ENCODE results near the gene MINDY4.

The MINDY4 gene

GRCh38 chr7:30934732-30935568, 163.7 kb downstream of the MINDY4 start:
- no peak for TF ChIP-seq EZH2phosphoT487 (IDR thresholded peaks at IDR 0.05; ENCODE audit: borderline replicate concordance, low read length)
- TF ChIP-seq CTCF (IDR thresholded peaks at IDR 0.05; ENCODE audit: low read depth, low read length, poor library complexity, severe bottlenecking), result no peak
- Histone ChIP-seq H3K9me2 (replicated peaks; ENCODE audit: control insufficient read depth, low read length) (no peaks in the 10 kb centered on the region), H3F3A (ENCODE audit: control insufficient read depth, insufficient read depth) (no peaks in the 10 kb centered on the region), H3K4me1 (ENCODE audit: control insufficient read depth, low read length) (no peaks in the 10 kb centered on the region), H3K36me3 (ENCODE audit: control insufficient read depth, low read length) (no peaks in the 10 kb centered on the region), H3K27ac (ENCODE audit: low read depth, low read length) (no peak overlapping the region), H3K4me2 (ENCODE audit: low read length) (no peak overlapping the region), H3K27me3 (ENCODE audit: control insufficient read depth, low read length) (peaks cover 9% of the 10 kb centered on the region), H4K20me1 (ENCODE audit: control insufficient read depth, insufficient read depth, low read depth, low read length) (no peaks in the 10 kb centered on the region), H3K9me3 (ENCODE audit: control insufficient read depth, insufficient read depth, low read length) (no peaks in the 10 kb centered on the region), H3K79me2 (ENCODE audit: control insufficient read depth, low read length) (no peaks in the 10 kb centered on the region), H3K4me3 (ENCODE audit: low read length) (no peak overlapping the region)

- Histone ChIP-seq H3K9me3 (ENCODE audit: control insufficient read depth, insufficient read depth, low read length) (no peaks in the 10 kb centered on the region), H3K79me2 (ENCODE audit: control insufficient read depth, low read length) (no peaks in the 10 kb centered on the region), H3K9me2 (replicated peaks; ENCODE audit: control insufficient read depth, low read length) (no peaks in the 10 kb centered on the region), H4K20me1 (ENCODE audit: control insufficient read depth, insufficient read depth, low read depth, low read length) (no peaks in the 10 kb centered on the region), H3K36me3 (ENCODE audit: control insufficient read depth, low read length) (no peaks in the 10 kb centered on the region), H3F3A (ENCODE audit: control insufficient read depth, insufficient read depth) (no peaks in the 10 kb centered on the region), H3K4me2 (ENCODE audit: low read length) (no peak overlapping the region), H3K4me1 (ENCODE audit: control insufficient read depth, low read length) (no peaks in the 10 kb centered on the region), H3K4me3 (ENCODE audit: low read length) (no peak overlapping the region), H3K27ac (ENCODE audit: low read depth, low read length) (no peak overlapping the region), H3K27me3 (ENCODE audit: control insufficient read depth, low read length) (peaks cover 9% of the 10 kb centered on the region)
- TF ChIP-seq EZH2phosphoT487 (IDR thresholded peaks at IDR 0.05; ENCODE audit: borderline replicate concordance, low read length) (no peak), CTCF (IDR thresholded peaks at IDR 0.05; ENCODE audit: low read depth, low read length, poor library complexity, severe bottlenecking) (no peak)
These were observed 164.3 kb downstream of the MINDY4 start for GRCh38 chr7:30935569-30935877.

- Histone ChIP-seq H4K20me1 (ENCODE audit: control insufficient read depth, insufficient read depth, low read depth, low read length) (no peaks in the 10 kb centered on the region), H3K4me2 (ENCODE audit: low read length) (no peak overlapping the region), H3K9me3 (ENCODE audit: control insufficient read depth, insufficient read depth, low read length) (no peaks in the 10 kb centered on the region), H3K79me2 (ENCODE audit: control insufficient read depth, low read length) (no peaks in the 10 kb centered on the region), H3K4me1 (ENCODE audit: control insufficient read depth, low read length) (no peaks in the 10 kb centered on the region), H3K27me3 (ENCODE audit: control insufficient read depth, low read length) (peaks cover 9% of the 10 kb centered on the region), H3K36me3 (ENCODE audit: control insufficient read depth, low read length) (no peaks in the 10 kb centered on the region), H3F3A (ENCODE audit: control insufficient read depth, insufficient read depth) (no peaks in the 10 kb centered on the region), H3K27ac (ENCODE audit: low read depth, low read length) (no peak overlapping the region), H3K9me2 (replicated peaks; ENCODE audit: control insufficient read depth, low read length) (no peaks in the 10 kb centered on the region), H3K4me3 (ENCODE audit: low read length) (no peak overlapping the region)
- TF ChIP-seq CTCF (IDR thresholded peaks at IDR 0.05; ENCODE audit: low read depth, low read length, poor library complexity, severe bottlenecking) (no peak), EZH2phosphoT487 (IDR thresholded peaks at IDR 0.05; ENCODE audit: borderline replicate concordance, low read length) (no peak)
These were observed 165.5 kb downstream of the MINDY4 start for GRCh38 chr7:30936650-30937245.
